HEK293T (cell line): ENCODE data around the gene GABRG3.

Source experiments
- BHLHE40 ChIP-seq: fragments of 450-650 bp; IDR thresholded peaks from 2 replicates; pipeline ENCODE4 v1.6.1; 2016; ENCODE audit warnings: mild to moderate bottlenecking, moderate library complexity, borderline replicate concordance
- CTBP1 ChIP-seq: fragments of 450-650 bp; IDR thresholded peaks from 2 replicates; pipeline ENCODE4 v1.6.1; 2016; ENCODE audit warnings: borderline replicate concordance
- ELF4 ChIP-seq: fragments of 450-650 bp; IDR thresholded peaks from 2 replicates; pipeline ENCODE4 v1.6.1; 2017; ENCODE audit warnings: antibody characterized with exemption
- FOXM1 ChIP-seq: fragments of 450-650 bp; IDR thresholded peaks from 2 replicates; pipeline ENCODE4 v1.6.1; 2017; ENCODE audit warnings: mild to moderate bottlenecking, borderline replicate concordance
- HDGF ChIP-seq: fragments of 450-650 bp; IDR thresholded peaks from 2 replicates; pipeline ENCODE4 v1.6.1; 2017; ENCODE audit warnings: antibody characterized with exemption, borderline replicate concordance
- L3MBTL2 ChIP-seq: fragments of 450-650 bp; conservative IDR thresholded peaks from 2 replicates; pipeline ENCODE4 v1.6.1; 2016; ENCODE audit warnings: mild to moderate bottlenecking
- NFRKB ChIP-seq: fragments of 450-650 bp; IDR thresholded peaks from 2 replicates; pipeline ENCODE4 v1.6.1; 2016; ENCODE audit warnings: mild to moderate bottlenecking, moderate library complexity
- SP1 ChIP-seq: fragments of 450-650 bp; IDR thresholded peaks from 2 replicates; pipeline ENCODE4 v1.6.1; 2017
- SUZ12 ChIP-seq: fragments of 450-650 bp; IDR thresholded peaks from 2 replicates; pipeline ENCODE4 v1.6.1; 2016; ENCODE audit warnings: mild to moderate bottlenecking
- TARDBP ChIP-seq: fragments of 450-650 bp; IDR thresholded peaks from 2 replicates; pipeline ENCODE4 v1.6.1; 2016
- ZNF384 ChIP-seq: fragments of 450-650 bp; IDR thresholded peaks from 2 replicates; pipeline ENCODE4 v1.6.1; 2016

- TF ChIP-seq BHLHE40: no peak
- TF ChIP-seq CTBP1: no peak
- no peak for TF ChIP-seq FOXM1
- TF ChIP-seq L3MBTL2: no peak
- no peak for TF ChIP-seq ELF4
- no peak for TF ChIP-seq SP1
- TF ChIP-seq ZNF384: no peak
- no peak for TF ChIP-seq TARDBP
- TF ChIP-seq NFRKB: no peak
- no peak for TF ChIP-seq SUZ12
- no peak for TF ChIP-seq HDGF
These were observed 99.9 kb downstream of the GABRG3 start for GRCh38 chr15:27070841-27071240.
